NOMO-1 (cell line): ENCODE data around the gene CKB.

Source experiments
- DNase-seq, 2 experiments: peaks; one replicate each; lab custom pipeline; 2025; ENCODE audit not compliant: unreplicated experiment in 2 of 2; lab: John Stamatoyannopoulos, UW

CKB gene

GRCh38 chr14:103539056-103539825 lies 16.6 kb upstream of the CKB start:
- DNase-seq, result no peak

GRCh38 chr14:103538291-103539055 lies 15.8 kb upstream of the CKB start:
- no peak for DNase-seq

- DNase-seq, result no peak
These were observed 14.8 kb upstream of the CKB start for GRCh38 chr14:103537175-103537990.

- DNase-seq, result no peak
These were observed 14.1 kb upstream of the CKB start for GRCh38 chr14:103536693-103537092.

- no peak for DNase-seq
These were observed 13.4 kb upstream of the CKB start for GRCh38 chr14:103535891-103536565.

GRCh38 chr14:103535081-103535890 lies 12.7 kb upstream of the CKB start:
- no peak for DNase-seq

- no peak for DNase-seq
These were observed 12.0 kb upstream of the CKB start for GRCh38 chr14:103534576-103535061.

GRCh38 chr14:103533999-103534575 lies 11.5 kb upstream of the CKB start:
- DNase-seq, result no peak

GRCh38 chr14:103533137-103533998 lies 10.7 kb upstream of the CKB start:
- no peak for DNase-seq

- DNase-seq, result no peak
These were observed 9.8 kb upstream of the CKB start for GRCh38 chr14:103532216-103533136.

GRCh38 chr14:103531421-103532215 lies 9.0 kb upstream of the CKB start:
- DNase-seq, result no peak

GRCh38 chr14:103530831-103531230 lies 8.2 kb upstream of the CKB start:
- DNase-seq, result no peak

- DNase-seq, result peak in 1 of 2 experiments; percentile 5
These were observed 7.8 kb upstream of the CKB start for GRCh38 chr14:103530390-103530789.

- no peak for DNase-seq
These were observed 7.0 kb upstream of the CKB start for GRCh38 chr14:103529383-103530365.

- DNase-seq, result peak; percentile 29 to 45
These were observed 6.2 kb upstream of the CKB start, which contains the start of gene TRMT61A for GRCh38 chr14:103528587-103529382. TRMT61A (plus strand) TSS chr14:103529196; CDS start chr14:103529979, 783 bp downstream.
